Kidney glomerular epithelial cell (primary cell): ENCODE measurements around the gene ENKUR.
"Not testable (repeated sequence)": the region's sequence is repeated elsewhere in the genome, so short reads cannot be mapped to it uniquely, and the experiment has no call there.

Experiments used
- DNase-seq: peaks from one replicate; lab custom pipeline; 2025; lab: John Stamatoyannopoulos, UW

Gene ENKUR

DNA sequence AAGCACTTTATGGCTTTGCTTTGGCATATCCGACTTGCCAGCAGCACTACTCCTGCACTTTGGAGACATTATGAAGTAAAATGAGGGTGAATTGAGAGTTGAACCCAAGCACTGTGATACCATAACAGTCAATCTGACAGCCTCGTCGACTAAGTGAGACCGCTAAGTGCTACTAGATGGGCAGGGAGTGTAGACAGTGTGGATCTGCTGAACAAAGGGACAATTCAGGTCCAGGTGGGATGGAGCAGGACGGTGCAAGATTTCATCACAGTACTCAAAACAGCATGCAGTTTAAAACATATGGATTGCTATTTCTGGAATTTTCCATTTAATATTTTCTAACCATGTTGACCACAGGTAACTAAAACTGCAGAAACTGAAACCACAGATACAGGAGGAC, 42.8 kb downstream of the ENKUR start:
- no peak for DNase-seq

DNA sequence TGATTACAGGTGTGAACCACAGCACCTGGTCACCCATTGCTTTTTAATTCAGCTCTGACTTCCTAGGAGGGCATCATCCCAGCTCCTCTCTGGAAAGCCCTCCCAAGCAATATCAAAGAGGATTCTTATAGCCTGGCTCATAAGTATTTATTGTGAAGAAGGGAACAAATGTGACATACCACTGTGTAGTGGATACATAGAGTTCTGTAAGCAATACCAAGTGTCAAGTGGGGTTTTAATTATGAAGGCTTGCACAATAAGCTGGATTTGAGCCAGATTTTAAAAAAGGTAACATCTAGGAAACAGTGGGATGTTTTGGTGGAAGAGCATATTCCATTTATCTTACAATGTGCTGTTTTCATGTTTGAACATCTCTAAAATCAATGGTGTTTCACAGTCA, 44.6 kb downstream of the ENKUR start:
- no peak for DNase-seq

- DNase-seq: peak; percentile 29
These were observed 46.1 kb downstream of the ENKUR start for GRCh38 chr10:24969841-24970281.

DNA sequence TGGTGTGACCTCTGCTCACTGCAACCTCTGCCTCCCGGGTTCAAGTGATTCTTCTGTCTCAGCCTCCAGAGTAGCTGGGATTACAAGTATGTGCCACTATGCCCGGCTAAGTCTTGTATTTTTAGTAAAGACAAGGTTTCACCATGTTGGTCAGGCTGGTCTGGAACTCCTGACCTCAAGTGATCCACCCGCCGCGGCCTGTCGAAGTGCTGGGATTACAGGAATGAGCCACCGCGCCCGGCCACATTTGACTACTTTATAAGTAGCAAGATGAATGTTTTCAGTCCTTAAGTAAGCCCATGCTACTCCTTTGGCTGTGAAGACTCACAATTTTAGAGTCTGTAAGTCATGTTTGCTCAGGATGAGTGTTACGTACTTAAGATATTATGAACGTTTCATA, 47.0 kb downstream of the ENKUR start:
- not testable (repeated sequence) for DNase-seq

- DNase-seq: no peak
These were observed 47.6 kb downstream of the ENKUR start for GRCh38 chr10:24968349-24968748.

- DNase-seq: no peak
These were observed 48.9 kb downstream of the ENKUR start for GRCh38 chr10:24966962-24967481.

- no peak for DNase-seq
These were observed 50.9 kb downstream of the ENKUR start for GRCh38 chr10:24965051-24965450.

- DNase-seq: peak; percentile 65
These were observed 52.4 kb downstream of the ENKUR start for GRCh38 chr10:24963521-24964041.

GRCh38 chr10:24962995-24963394, 53.0 kb downstream of the ENKUR start:
- peak; percentile 64 for DNase-seq

- DNase-seq: no peak
These were observed 54.4 kb downstream of the ENKUR start for GRCh38 chr10:24961582-24961981.

DNA sequence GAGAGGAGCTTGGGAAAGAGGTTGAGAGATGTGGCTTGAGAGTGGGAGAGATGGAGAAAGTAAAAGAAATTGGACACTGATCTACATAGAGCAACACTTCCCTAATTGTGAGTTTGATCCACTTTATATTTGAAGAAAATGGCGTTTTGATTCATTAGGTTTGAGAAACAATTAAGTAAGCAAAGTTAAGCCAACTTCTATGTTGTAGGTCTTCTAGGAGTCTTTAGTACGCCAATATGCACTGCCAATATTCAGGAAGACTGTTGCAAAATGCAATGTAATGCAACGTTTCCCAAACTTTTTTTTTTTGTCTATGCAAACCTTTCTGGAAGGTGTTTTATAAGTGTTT, 56.6 kb downstream of the ENKUR start:
- DNase-seq: no peak

- DNase-seq: peak; percentile 36
These were observed 57.1 kb downstream of the ENKUR start for GRCh38 chr10:24958721-24959381.

GRCh38 chr10:24958091-24958720, 57.8 kb downstream of the ENKUR start:
- DNase-seq: peak; percentile 81

DNA sequence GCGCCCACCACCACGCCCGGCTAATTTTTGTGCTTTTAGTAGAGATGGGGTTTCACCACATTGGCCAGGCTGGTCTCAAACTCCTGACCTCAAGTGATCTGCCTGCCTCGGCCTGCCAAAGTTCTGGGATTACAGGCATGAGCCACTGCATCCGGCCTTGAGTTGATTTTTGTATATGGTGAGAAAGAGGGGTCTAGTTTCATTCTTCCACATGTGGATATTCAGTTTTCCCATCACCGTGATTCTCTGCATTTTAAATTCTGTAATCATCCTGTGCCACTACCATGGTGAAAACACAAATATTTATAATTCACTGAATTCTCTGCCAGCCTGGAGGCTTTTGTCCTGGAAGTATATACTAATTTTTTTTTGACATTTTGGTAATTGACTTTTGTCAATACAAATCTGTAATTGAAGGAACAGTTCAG, 58.3 kb downstream of the ENKUR start:
- not testable (repeated sequence) for DNase-seq

DNA sequence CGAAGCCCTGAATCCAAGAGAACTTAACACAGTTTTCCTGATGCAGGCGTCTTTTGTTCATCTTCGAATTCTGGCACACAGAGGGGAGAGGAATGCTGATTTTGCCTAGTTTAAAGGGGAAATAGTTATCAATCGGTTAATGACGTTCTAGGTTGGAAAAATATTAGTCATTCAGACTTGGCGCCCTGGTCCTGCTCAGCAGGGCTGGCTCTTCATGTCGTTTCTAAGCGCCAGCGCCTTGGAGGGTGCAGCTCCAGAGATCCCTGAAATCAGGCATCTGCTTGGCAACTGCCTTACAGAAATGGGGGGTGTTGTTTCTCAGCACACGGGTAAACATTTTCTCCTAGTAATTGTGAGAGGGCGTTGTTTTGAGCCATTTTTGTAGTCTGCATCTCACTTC, 62.3 kb downstream of the ENKUR start:
- no peak for DNase-seq

GRCh38 chr10:24952707-24953645, 63.0 kb downstream of the ENKUR start:
- DNase-seq: peak; percentile 24

GRCh38 chr10:24952143-24952706, 63.7 kb downstream of the ENKUR start, which contains the start of gene PRTFDC1:
Gene PRTFDC1, minus strand, starts transcription at chr10:24952606. Its CDS starts 31 bp downstream, at chr10:24952575.
- no peak for DNase-seq

- DNase-seq: no peak
These were observed 64.5 kb downstream of the ENKUR start for GRCh38 chr10:24951201-24952142.

DNA sequence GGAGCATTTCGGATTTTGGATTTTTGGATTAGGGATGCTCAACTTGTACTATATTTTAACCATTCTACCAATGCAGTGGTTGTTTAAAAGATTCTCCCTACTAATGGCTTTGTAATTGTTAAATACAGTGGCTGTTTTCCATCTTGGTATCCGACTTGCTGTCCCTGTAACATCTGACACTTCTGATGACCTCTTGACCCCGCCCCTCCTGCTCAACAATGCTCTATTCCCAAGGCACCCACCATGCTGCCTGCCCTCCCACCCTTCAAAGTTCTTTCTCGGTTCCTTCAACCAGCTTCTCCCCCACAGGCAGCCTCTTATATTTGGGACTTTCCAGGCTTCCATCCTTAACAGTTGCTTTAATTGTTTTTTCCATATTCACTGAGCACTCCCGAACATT, 65.5 kb downstream of the ENKUR start:
- DNase-seq: no peak

DNA sequence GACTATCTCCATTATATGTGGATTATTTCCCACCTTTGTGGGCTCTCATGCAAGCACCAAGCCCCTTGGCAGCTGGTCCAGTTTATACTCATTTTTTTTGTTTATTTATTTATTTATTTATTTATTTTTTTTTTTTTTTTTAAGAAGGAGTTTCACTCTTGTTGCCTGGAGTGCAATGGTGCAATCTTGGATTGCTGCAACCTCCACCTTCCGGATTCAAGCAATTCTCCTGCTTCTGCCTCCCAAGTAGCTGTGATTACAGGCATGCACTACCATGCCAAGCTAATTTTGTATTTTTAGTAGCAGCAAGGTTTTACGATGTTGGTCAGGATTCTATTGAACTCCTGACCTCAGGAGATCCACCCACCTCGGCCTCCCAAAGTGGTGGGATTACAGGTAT, 66.3 kb downstream of the ENKUR start:
- no peak for DNase-seq
